ENCODE results near the gene TSPAN17.

DNA sequence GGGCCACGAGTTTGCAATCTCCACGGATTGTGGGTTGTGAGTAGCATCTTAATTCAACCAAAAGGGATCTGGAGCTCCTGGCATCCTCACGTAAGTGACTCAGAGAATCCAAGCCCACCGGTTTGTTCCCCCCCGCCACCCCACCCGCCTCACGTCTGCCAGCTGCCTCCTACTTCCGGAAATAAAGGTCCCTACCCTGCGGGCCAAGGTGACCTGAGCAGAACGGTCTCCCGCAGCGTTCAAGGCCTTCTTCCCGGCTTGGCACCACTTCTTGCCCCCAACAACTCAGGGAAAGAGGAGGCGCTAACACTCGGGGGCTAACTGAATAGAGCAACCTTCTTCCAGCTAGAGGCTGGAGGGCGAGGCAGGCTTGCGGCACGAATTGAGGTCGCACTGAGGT, 28.5 kb upstream of the TSPAN17 start:
- TF ChIP-seq RAD21 (conservative IDR thresholded peaks at IDR 0.05 in 1 of 2, IDR thresholded peaks at IDR 0.05 in 1 of 2) = no peak
- no peak for TF ChIP-seq TP53 (CRISPR knock-in tag; IDR thresholded peaks at IDR 0.05)
- no peak for TF ChIP-seq MAFK (IDR thresholded peaks at IDR 0.05; ENCODE audit: partially characterized antibody)
- TF ChIP-seq CTCF (IDR thresholded peaks at IDR 0.05) = no peak
- TF ChIP-seq POLR2A (IDR thresholded peaks at IDR 0.05; ENCODE audit: low read length) = no peak
- no peak for TF ChIP-seq ZC3H11A (IDR thresholded peaks at IDR 0.05)
- TF ChIP-seq CHD2 (IDR thresholded peaks at IDR 0.05; ENCODE audit: low read length, partially characterized antibody) = no peak
